ENCODE results near the gene SERTAD1.
A peak's percentile ranks its signal among the peaks of the same experiment; 100 is the strongest.
"Not testable (repeated sequence)": the region's sequence is repeated elsewhere in the genome, so short reads cannot be mapped to it uniquely, and the experiment has no call there.

SERTAD1 gene

GRCh38 chr19:40460185-40460584, 34.4 kb upstream of the SERTAD1 start:
- POLR2A ChIA-PET (ENCODE audit: low non-redundant PET) = no interaction called here
- CTCF ChIA-PET = no interaction called here
- no peak for TF ChIP-seq CTCF (conservative IDR thresholded peaks at IDR 0.05; ENCODE audit: low read depth)

GRCh38 chr19:40458597-40458974, 32.8 kb upstream of the SERTAD1 start:
- no peak for TF ChIP-seq CTCF (conservative IDR thresholded peaks at IDR 0.05; ENCODE audit: low read depth)
- no peak for DNase-seq (ENCODE audit: low spot score)
- ChIA-PET CTCF (interaction anchor here (0.7 kb wide), 2 partner anchors 111 to 966 kb away, joined by 3 to 5 read pairs; no protein-coding TSS in a partner anchor), POLR2A (ENCODE audit: low non-redundant PET) (no interaction called here)
- H3K27ac ChIP-seq = no peak overlapping the region

More at GRCh38 chr19:40460185-40460584, 34.4 kb upstream of the SERTAD1 start:
- no peak for DNase-seq (ENCODE audit: low spot score)
- H3K27ac ChIP-seq = peak overlapping the region; percentile 43; the same call in 1 of the 2 replicates

- POLR2A ChIA-PET (ENCODE audit: low non-redundant PET) = no interaction called here
Observed at GRCh38 chr19:40457953-40458596, 32.3 kb upstream of the SERTAD1 start.

GRCh38 chr19:40457048-40457447, 31.3 kb upstream of the SERTAD1 start:
- ChIA-PET CTCF (interaction anchor here (0.6 to 1.1 kb wide), 2 partner anchors 30 to 36 kb away, joined by 3 to 6 read pairs; no protein-coding TSS in a partner anchor), POLR2A (ENCODE audit: low non-redundant PET) (no interaction called here)
- TF ChIP-seq CTCF (conservative IDR thresholded peaks at IDR 0.05; ENCODE audit: low read depth) = no peak
- no peak for DNase-seq (ENCODE audit: low spot score)
- H3K27ac ChIP-seq = peak overlapping the region; percentile 43

More at GRCh38 chr19:40457953-40458596, 32.3 kb upstream of the SERTAD1 start:
- TF ChIP-seq CTCF (conservative IDR thresholded peaks at IDR 0.05; ENCODE audit: low read depth) = no peak
- CTCF ChIA-PET = interaction anchor here (0.7 kb wide), 1 partner anchor 112 kb away, joined by 3 read pairs; no protein-coding TSS in a partner anchor
- peak overlapping the region; percentile 43; the same call in 1 of the 2 replicates for H3K27ac ChIP-seq
- no peak for DNase-seq (ENCODE audit: low spot score)

GRCh38 chr19:40453943-40454342, 28.2 kb upstream of the SERTAD1 start:
- POLR2A ChIA-PET (ENCODE audit: low non-redundant PET); DNase-seq (ENCODE audit: low spot score); CTCF ChIA-PET: not testable (repeated sequence)
- peak overlapping the region; percentile 90 for H3K27ac ChIP-seq

- CTCF ChIA-PET = no interaction called here
Observed at GRCh38 chr19:40453151-40453735, 27.5 kb upstream of the SERTAD1 start.

More at GRCh38 chr19:40453151-40453735, 27.5 kb upstream of the SERTAD1 start:
- no peak for TF ChIP-seq CTCF (conservative IDR thresholded peaks at IDR 0.05; ENCODE audit: low read depth)
- no peak for DNase-seq (ENCODE audit: low spot score)
- peak overlapping the region; percentile 90 for H3K27ac ChIP-seq
- POLR2A ChIA-PET (ENCODE audit: low non-redundant PET) = no interaction called here
